Stromal cell of bone marrow (primary cell): Measurements from ENCODE around the gene TUBGCP6.

Source experiments
- DNase-seq: peaks from one replicate; pipeline ENCODE4 v3.0.0-alpha.2; 2012; ENCODE audit warnings: low read depth

TUBGCP6 gene

GRCh38 chr22:50194037-50194805 is 50.6 kb downstream of the TUBGCP6 start:
- DNase-seq: no peak

GRCh38 chr22:50193621-50194020 is 51.2 kb downstream of the TUBGCP6 start:
- no peak for DNase-seq

DNA sequence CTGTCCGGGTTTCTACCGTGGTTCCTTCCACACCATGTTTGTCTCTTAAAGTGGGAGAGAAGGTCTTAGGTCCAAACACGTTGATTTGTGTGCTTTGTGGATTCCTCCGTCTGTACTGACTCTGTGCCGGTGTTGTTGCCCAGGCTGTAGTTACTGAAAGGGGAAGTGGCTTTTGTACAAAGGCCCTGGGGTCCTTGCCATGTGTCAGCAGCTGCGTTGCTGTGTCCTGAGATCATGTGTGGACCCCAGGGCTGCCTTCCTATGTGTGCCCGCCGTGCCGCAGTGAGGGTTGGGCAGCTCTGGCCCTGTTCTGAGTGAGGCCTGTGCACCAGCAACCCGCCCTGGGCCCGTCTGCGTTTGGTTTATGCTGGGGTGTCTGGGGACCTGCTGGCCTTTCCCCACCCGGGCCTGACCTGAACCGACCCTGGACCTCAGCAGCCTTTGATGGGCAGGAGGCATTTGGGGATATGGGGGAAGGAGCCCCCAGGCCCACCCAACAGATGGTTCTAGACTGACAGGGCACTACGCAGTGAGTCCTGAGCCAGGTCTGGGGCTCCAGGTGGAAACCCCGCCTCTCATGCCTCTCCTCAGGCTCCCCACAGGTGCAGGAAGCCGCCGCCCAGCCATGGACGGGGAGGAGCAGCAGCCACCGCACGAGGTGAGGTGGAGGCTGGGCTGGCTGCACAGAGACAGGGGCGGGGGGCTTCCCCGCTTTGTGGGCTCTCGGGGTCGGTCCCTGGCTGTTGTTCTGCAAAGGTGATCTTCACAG is 52.2 kb downstream of the TUBGCP6 start:
- no peak for DNase-seq

- no peak for DNase-seq
Measured at GRCh38 chr22:50190941-50191741, 53.7 kb downstream of the TUBGCP6 start.

DNA sequence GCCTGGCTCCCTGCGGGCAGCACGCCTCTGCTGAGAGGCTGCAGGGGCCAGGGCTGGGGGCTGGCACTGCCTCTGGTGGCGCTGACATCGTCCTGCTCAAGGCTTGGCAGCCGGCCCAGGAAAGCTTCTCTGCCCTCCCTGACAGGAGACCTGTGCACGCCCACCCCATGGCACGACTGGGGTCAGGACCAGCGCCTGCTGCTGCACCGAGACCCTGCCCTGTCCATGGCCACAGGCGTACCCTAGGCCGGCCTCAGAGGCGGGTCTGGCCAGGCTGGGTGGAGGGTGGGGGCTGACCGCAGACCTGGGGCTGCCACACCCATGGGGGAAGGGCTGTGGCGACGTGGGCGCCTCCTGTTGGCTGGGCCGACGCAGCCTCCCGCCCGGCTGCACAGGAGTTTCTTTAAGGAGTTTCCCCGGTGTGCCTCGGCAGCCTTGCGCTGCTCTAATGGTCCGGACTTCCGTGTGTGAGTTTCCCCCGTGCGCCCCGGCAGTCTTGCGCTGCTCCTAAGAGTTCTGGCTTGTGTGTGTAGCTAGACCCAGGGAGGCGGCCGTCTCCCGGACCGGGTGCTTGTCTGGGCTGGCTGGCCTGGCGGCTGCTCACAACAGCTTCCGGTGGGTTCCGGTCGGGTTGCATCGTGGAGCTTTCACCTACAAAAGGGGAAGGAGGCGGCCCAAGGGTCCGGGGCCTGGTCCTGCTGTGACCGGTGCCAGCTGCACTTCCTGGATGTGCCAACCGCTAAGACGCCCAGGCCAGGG is 54.5 kb downstream of the TUBGCP6 start:
- no peak for DNase-seq

DNA sequence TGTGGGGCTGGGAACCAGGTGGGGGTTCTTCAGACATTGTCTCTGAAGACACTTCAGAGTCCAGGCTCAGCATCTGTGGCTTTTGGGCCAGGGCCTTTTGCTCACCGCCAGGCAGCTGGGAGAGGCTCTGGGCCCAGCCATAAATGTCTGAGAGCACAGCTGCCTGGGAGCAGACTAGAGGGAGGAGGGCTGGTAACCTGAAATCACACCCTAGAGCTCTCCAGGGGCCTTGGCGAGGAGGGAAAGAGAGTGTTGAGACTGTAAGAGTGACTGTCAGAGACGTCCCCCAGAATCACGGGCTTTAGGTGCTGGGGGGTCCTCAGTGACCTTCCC is 55.0 kb downstream of the TUBGCP6 start:
- no peak for DNase-seq

- no peak for DNase-seq
Measured at GRCh38 chr22:50189184-50189848, 55.5 kb downstream of the TUBGCP6 start.

GRCh38 chr22:50188356-50188755 is 56.5 kb downstream of the TUBGCP6 start:
- no peak for DNase-seq

- no peak for DNase-seq
Measured at GRCh38 chr22:50186761-50187523, 57.9 kb downstream of the TUBGCP6 start.

- DNase-seq: no peak
Measured at GRCh38 chr22:50186181-50186714, 58.6 kb downstream of the TUBGCP6 start.

DNA sequence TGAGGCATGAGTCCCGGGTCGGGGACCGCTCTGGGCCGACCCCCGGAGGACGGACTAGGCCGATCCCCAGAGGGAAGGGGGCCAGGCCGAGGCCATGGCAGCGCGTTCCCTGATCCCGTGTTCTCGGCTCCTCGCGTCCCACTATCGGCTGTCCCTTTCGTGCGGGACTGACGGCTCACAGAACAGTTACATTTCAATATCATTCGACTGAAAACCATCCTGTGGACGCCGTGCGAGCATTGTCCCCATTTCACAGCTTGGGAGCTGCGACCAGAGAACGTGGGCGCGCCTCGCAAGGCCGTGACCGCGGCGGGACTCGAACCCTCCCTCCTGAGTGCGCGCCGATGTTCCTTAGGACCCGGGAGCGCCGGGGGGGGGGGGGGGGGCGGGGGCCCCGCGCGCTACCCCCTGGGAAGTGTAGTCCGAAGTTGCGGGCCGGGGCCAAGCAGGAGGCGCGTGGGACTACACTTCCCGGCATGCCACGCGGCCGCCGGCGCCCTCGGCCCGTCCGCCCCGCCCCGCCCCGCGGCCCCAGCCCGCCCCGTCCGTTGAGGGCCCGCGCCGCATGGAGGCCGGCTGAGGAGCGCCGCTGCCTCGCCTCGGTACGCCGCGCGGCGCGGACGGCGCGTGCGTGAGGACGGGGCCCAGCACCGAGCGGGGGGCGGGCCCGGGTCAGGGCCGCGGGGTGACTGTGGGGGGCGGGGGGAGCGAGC is 59.3 kb downstream of the TUBGCP6 start, which contains the start of gene TRABD:
Gene TRABD, plus strand, starts transcription at position 539 of the 713 bp plus-strand sequence. CDS start 7,148 bp downstream, outside the sequence.
- DNase-seq: peak; percentile 77

GRCh38 chr22:50184902-50185374 is 59.9 kb downstream of the TUBGCP6 start:
- DNase-seq: no peak

DNA sequence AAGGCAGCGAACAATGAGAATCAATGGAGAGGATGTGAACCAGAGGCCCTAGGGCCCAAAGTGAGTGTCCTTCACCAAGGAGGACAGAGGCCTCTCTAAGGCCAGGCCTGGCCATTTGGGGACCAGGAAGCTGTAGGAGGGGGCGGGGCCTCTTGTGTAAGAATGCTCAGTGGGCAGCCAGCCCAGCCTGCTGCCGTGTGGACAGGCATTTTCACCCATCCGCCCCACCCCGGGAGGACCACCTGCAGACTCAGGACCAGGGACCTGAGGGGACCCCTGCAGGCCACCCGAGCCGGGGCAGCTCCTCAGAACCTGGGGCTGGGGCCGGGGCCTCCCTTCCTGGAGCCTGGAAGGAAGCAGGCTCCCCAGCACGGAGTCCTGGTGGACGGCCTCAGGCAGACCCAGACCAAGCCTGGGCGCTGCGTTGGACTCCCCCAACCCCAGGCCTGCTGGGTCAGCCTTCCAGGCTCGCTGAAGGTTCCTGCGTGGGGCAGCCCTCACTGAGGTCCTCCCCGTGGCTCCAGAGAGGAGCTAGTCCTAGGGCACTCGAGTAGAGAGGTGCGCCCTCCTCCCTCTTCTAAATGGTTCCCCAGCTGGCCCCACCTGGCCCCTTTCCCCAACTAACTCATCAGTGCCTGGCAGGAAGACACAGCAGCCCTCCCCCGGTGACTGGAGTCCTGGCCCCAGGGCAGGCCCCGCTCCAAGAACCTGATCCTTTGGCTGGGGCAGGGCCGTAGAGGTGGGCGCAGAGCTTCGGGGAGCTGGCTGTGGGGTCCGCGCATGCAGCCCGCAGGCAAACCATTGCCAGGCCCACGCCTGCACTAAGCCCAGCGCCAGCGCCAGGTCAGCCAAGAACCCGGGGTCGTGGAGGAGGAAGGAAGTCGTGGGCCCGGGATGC is 60.6 kb downstream of the TUBGCP6 start:
- peak; percentile 19 for DNase-seq

DNA sequence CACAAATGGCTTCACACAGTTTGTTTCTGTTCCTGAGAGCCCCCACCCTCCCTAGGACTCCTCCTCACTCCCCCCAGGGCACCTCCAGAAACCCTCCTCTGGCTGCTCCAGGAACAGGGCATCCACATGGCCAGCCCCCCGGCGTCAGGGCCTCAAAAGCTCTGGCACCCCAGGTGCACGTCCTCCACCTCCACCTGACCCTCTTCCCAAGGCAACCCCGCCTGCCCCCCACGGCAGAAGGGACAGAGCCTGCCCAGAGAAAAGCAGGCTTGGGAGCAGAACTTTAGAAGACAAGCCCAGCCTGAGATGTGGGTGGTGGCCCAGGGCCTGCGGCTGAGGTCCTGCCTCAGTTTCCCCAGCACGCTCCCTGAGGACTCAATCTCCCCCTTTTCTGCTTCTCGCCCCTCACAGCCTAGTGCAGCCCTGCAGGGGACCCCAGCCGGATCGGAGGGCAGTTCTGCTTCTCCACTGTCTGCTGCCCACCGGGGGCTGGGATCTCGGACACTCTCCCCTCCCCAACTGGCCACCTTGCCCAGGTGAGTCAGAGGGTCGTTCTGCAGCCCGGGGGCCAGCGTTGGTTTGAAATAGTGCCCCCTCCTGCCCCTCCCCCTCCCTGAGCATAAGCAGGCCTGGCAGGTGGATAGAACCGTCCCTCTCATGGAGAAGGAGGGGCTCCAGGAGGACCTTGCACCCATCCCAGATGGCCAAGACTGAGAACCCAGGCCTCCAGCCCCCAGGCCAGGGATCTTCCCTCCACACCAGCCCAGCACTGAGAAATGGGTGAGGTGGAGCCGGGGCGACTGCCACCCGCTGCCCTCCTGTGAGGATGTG is 61.5 kb downstream of the TUBGCP6 start:
- no peak for DNase-seq

DNA sequence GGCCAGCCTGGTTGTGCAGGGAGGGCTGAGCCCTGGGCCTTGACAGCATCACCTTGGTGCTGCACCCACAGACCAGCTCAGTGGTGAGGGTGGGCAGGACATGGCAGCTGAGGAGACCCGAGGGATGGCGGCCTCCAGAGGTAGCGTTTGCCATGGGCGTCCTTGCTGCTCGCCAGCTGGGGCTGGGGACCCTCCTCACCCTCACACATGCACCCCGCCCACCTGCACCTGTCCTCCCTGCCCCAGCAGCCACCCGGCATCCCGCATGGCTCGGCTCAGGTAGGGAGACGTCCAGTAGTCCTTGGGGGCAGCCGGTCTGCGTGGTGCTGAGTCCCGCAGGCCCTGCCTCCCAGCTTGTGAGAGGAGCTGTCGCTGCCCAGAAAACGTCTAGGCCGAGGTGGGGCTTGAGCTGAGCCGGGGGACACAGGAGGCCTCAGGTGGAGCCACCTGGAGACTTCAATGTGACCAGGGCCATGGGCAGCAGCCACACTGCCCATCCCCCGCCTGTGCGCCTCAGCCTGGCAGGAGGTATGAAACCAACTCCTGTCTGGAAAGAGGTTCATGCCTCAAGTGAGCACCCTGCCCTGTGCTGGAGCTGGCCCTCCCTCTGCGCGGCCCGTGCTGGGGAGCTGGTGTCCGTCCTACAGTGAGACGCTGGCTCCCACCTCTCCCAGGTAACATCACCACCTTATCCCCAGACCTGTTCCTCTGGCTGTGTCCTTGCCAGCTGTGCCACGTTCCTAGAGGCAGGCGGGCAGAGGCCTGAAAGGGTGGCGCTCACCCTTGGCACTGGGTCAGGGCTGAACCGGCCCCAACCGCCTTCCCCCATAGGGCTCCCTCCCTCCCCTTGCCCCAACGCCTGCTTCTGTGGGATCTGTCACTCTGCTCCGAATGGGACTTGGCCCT is 62.4 kb downstream of the TUBGCP6 start:
- DNase-seq: no peak
